SU-DHL-6 (cell line): ENCODE data around the gene ARRDC3.
"Not testable (repeated sequence)": the region's sequence is repeated elsewhere in the genome, so short reads cannot be mapped to it uniquely, and the experiment has no call there.

Experiments
- H2AFZ ChIP-seq: fragments of 200-600 bp; sonication (generic); 2 replicates; pipeline ENCODE4 v1.6.1; 2014; ENCODE audit warnings: low read depth, mild to moderate bottlenecking, moderate library complexity, mixed read lengths, antibody characterized with exemption, low read length; ENCODE audit not compliant: severe bottlenecking
- H3F3A ChIP-seq: fragments of 200-600 bp; shearing (Covaris generic); 2 replicates; pipeline ENCODE4 v1.6.0; 2016; ENCODE audit warnings: antibody characterized with exemption, mild to moderate bottlenecking; ENCODE audit not compliant: insufficient read depth
- H3K27ac ChIP-seq: fragments of 200-600 bp; sonication (generic); 2 replicates; pipeline ENCODE4 v1.5.1; 2016; ENCODE audit warnings: low read depth, mild to moderate bottlenecking, low read length, moderate library complexity, mixed read lengths
- H3K27me3 ChIP-seq: fragments of 200-600 bp; sonication (generic), shearing (Covaris generic); 2 replicates; pipeline ENCODE4 v1.6.0; 2014; ENCODE audit warnings: mild to moderate bottlenecking, low read length
- H3K36me3 ChIP-seq: fragments of 200-600 bp; sonication (generic); 2 replicates; pipeline ENCODE4 v1.6.1; 2014; ENCODE audit warnings: mild to moderate bottlenecking, low read length, mixed read lengths
- H3K4me2 ChIP-seq: fragments of 300-600, 200-600 bp; shearing (Covaris generic), sonication (generic); 2 replicates; pipeline ENCODE4 v1.6.0; 2014; ENCODE audit warnings: low read length, low read depth, mild to moderate bottlenecking; ENCODE audit not compliant: poor library complexity, severe bottlenecking
- H3K4me3 ChIP-seq: fragments of 200-600 bp; sonication (generic); 2 replicates; pipeline ENCODE4 v1.5.1; 2014; ENCODE audit warnings: antibody characterized with exemption, low read length, mild to moderate bottlenecking, mixed read lengths; ENCODE audit not compliant: insufficient read depth, poor library complexity, severe bottlenecking
- H3K79me2 ChIP-seq: fragments of 200-600 bp; sonication (generic); 2 replicates; pipeline ENCODE4 v1.6.1; 2014; ENCODE audit warnings: mild to moderate bottlenecking, low read length, moderate library complexity; ENCODE audit not compliant: insufficient read depth
- H3K9ac ChIP-seq: fragments of 200-600 bp; sonication (generic); 2 replicates; pipeline ENCODE4 v1.7.0; 2014; ENCODE audit warnings: mild to moderate bottlenecking, low read length
- H3K9me2 ChIP-seq: fragments of 200-600 bp; sonication (generic); replicated peaks from 2 replicates; pipeline ENCODE4 v1.6.1; 2014; ENCODE audit warnings: low read length; ENCODE audit not compliant: insufficient read depth
- H3K9me3 ChIP-seq: fragments of 200-600 bp; sonication (generic); 2 replicates; pipeline ENCODE4 v1.6.1; 2014; ENCODE audit warnings: low read length, mixed read lengths; ENCODE audit not compliant: insufficient read depth
- H4K20me1 ChIP-seq: fragments of 200-600 bp; sonication (generic); 2 replicates; pipeline ENCODE4 v1.6.1; 2014; ENCODE audit warnings: low read depth, mild to moderate bottlenecking, antibody characterized with exemption, low read length, moderate library complexity, mixed read lengths
- EZH2phosphoT487 ChIP-seq: fragments of 200-600 bp; sonication (generic), shearing (Covaris generic); conservative IDR thresholded peaks from 2 replicates; pipeline ENCODE4 v1.6.1; 2018; ENCODE audit warnings: mild to moderate bottlenecking, antibody characterized with exemption, low read length, moderate library complexity, mixed read lengths
- TF ChIP-seq, protein P1 (sequence below): fragments of 200-600 bp; sonication (generic); IDR thresholded peaks from one replicate; pipeline ENCODE4 v1.5.1; 2017; ENCODE audit warnings: antibody characterized with exemption, mild to moderate bottlenecking, low read length, moderate library complexity; ENCODE audit not compliant: insufficient read depth, poor library complexity, severe bottlenecking

ARRDC3 gene

DNA sequence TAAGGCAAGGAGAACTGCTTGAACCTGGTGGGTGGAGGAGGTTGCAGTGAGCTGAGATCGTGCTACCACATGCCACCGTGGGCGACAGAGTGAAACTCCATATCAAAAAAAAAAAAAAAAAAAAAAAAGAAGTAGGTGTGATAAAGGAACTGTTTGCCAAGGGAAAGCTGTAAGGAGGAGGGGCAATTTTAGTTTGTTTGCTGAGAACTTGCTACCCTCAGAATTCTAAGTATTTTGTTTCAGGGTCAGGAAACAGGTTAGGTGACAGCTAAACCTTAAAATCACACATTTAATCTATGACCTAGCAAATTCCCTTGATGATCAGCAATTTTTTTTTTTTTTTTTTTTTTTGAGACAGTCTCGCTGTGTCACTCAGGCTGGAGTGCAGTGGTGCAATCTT, 7.2 kb upstream of the ARRDC3 start:
- Histone ChIP-seq H3K9me2 (no peaks in the 10 kb centered on the region), H3K4me3 (no peak overlapping the region), H3K36me3 (no peaks in the 10 kb centered on the region), H3K9me3 (no peaks in the 10 kb centered on the region), H3K4me2 (no peak overlapping the region), H3K27me3 (no peaks in the 10 kb centered on the region), H4K20me1 (no peaks in the 10 kb centered on the region), H3F3A (no peaks in the 10 kb centered on the region), H2AFZ (no peak overlapping the region), H3K9ac (no peak overlapping the region), H3K27ac (no peak overlapping the region), H3K79me2 (no peaks in the 10 kb centered on the region)
- no peak for TF ChIP-seq EZH2phosphoT487
- TF ChIP-seq, protein P1, sequence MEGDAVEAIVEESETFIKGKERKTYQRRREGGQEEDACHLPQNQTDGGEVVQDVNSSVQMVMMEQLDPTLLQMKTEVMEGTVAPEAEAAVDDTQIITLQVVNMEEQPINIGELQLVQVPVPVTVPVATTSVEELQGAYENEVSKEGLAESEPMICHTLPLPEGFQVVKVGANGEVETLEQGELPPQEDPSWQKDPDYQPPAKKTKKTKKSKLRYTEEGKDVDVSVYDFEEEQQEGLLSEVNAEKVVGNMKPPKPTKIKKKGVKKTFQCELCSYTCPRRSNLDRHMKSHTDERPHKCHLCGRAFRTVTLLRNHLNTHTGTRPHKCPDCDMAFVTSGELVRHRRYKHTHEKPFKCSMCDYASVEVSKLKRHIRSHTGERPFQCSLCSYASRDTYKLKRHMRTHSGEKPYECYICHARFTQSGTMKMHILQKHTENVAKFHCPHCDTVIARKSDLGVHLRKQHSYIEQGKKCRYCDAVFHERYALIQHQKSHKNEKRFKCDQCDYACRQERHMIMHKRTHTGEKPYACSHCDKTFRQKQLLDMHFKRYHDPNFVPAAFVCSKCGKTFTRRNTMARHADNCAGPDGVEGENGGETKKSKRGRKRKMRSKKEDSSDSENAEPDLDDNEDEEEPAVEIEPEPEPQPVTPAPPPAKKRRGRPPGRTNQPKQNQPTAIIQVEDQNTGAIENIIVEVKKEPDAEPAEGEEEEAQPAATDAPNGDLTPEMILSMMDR: no peak

DNA sequence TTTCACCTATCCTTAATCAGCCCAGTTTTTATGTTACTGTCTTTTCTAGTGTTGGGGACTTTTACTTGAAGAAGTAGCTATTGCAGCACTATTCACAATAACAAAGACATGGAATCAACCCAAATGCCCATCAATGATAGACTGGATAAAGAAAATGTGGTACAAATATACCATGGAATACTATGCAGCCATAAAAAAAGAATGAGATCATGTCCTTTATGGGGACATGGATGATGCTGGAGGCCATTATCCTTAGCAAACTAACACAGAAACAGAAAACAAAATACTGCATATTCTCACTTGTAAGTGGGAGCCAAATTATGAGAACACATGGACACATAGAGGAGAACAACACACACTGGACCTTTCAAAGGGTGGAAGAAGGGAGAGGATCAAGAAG, 6.4 kb upstream of the ARRDC3 start:
- H3F3A ChIP-seq, H3K36me3 ChIP-seq, H3K9ac ChIP-seq, H3K4me3 ChIP-seq, H3K4me2 ChIP-seq, H3K79me2 ChIP-seq, H2AFZ ChIP-seq, H3K9me3 ChIP-seq, H3K27me3 ChIP-seq, H3K27ac ChIP-seq, H3K9me2 ChIP-seq, H4K20me1 ChIP-seq: not testable (repeated sequence)

DNA sequence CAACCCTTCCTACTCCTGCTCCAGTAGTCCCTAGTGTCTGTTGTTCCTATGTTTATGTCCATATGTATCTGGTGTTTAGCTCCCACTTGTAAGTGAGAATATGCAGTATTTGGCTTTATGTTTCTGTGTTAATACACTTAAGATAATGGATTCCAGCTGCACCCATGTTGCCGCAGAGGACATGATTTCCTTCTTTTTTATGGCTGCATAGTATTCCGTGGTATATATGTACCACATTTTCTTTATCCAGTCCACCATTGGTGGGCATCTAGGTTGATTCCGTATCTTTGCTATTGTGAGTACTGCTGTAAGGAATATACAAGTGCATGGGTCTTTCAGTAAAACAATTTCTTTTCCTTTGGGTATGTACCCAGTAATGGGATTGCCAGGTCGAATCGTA, 5.2 kb upstream of the ARRDC3 start:
- Histone ChIP-seq H3K27ac (no peak overlapping the region), H3K36me3 (no peaks in the 10 kb centered on the region), H2AFZ (no peak overlapping the region), H4K20me1 (no peaks in the 10 kb centered on the region), H3K9ac (no peak overlapping the region), H3K4me3 (no peak overlapping the region), H3K27me3 (no peaks in the 10 kb centered on the region), H3K79me2 (peaks cover 7% of the 10 kb centered on the region; the same call in 1 of the 2 replicates), H3K9me3 (no peaks in the 10 kb centered on the region), H3K4me2 (no peak overlapping the region), H3F3A (peaks cover 12% of the 10 kb centered on the region), H3K9me2 (no peaks in the 10 kb centered on the region)
- TF ChIP-seq, protein P1: no peak

DNA sequence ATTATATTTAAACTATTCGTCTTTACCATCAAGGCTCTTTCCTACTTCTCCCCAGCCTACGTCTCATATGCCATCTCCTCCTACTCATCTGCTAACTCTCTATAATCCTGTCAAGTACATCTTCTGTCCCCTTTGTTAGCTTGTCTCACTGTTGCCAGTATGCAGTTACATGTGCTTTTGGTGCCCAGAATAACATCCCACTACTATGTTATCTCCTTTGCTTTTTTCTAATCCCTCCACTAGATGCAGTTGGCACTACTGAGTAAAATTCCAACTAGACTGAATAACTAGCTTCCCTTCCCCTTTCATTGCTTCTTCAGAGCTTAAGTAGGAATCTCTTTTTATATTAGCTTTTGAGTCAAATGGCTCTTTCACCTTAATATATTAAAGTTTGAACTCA, 3.0 kb upstream of the ARRDC3 start:
- H3K9ac ChIP-seq: no peak overlapping the region
- H3K4me2 ChIP-seq: no peak overlapping the region
- H3K27ac ChIP-seq: no peak overlapping the region
- no peaks in the 10 kb centered on the region for H4K20me1 ChIP-seq
- H3K27me3 ChIP-seq: no peaks in the 10 kb centered on the region
- peaks cover 25% of the 10 kb centered on the region for H3K79me2 ChIP-seq
- H3K4me3 ChIP-seq: no peak overlapping the region
- H2AFZ ChIP-seq: no peak overlapping the region
- no peaks in the 10 kb centered on the region for H3K9me3 ChIP-seq
- H3F3A ChIP-seq: peaks cover 27% of the 10 kb centered on the region
- TF ChIP-seq EZH2phosphoT487: no peak
- TF ChIP-seq, protein P1: no peak
- H3K9me2 ChIP-seq: no peaks in the 10 kb centered on the region
- H3K36me3 ChIP-seq: no peaks in the 10 kb centered on the region

DNA sequence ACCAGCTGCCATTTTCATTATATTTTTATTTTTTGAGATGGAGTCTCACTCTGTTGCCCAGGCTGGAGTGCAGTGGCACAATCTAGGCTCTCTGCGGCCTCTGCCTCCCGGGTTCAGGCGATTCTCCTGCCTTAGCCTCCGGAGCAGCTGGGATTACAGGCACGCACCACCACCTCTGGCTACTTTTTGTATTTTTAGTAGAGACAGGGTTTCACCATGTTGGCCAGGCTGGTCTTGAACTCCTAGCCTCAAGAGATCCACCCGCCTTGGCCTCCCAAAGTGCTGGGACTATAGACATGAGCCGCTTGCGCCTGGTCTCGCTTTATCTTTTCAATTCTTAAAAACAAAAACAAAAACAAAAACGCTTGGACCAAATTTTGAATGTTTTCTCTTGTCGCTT, 2.5 kb upstream of the ARRDC3 start:
- H3K9me3 ChIP-seq, H4K20me1 ChIP-seq, H3K4me3 ChIP-seq, H3K27ac ChIP-seq, H2AFZ ChIP-seq, H3K9me2 ChIP-seq, H3K9ac ChIP-seq, H3K36me3 ChIP-seq, H3K4me2 ChIP-seq, H3K27me3 ChIP-seq: not testable (repeated sequence)
- Histone ChIP-seq H3F3A (peaks cover 29% of the 10 kb centered on the region), H3K79me2 (peaks cover 27% of the 10 kb centered on the region)
